ENCODE data around the gene ATP11A.

The ATP11A gene

GRCh38 chr13:112671359-112671758 lies 18.5 kb upstream of the ATP11A start:
- H2AK5ac ChIP-seq (ENCODE audit: low read length) = no peak overlapping the region
- no peak for DNase-seq
- no peak overlapping the region for H2BK5ac ChIP-seq (ENCODE audit: low read depth, low read length, poor library complexity)
- no peaks in the 10 kb centered on the region for H3K36me3 ChIP-seq (ENCODE audit: control insufficient read depth in 1 of 2, insufficient read depth in 2 of 2, low read length in 2 of 2)
- H3K4me2 ChIP-seq (ENCODE audit: low read length) = no peak overlapping the region
- no peak overlapping the region for H3K27ac ChIP-seq (ENCODE audit: low read depth, low read length)
- no peaks in the 10 kb centered on the region for H3K4me1 ChIP-seq (ENCODE audit: control insufficient read depth in 1 of 2, insufficient read depth in 2 of 2, low read length in 2 of 2)
- H3K18ac ChIP-seq (ENCODE audit: low read length) = no peak overlapping the region
- H3K4ac ChIP-seq (ENCODE audit: low read depth, low read length) = no peak overlapping the region
- H3K9ac ChIP-seq (ENCODE audit: low read length) = no peak overlapping the region
- H2BK12ac ChIP-seq (ENCODE audit: low read length) = no peak overlapping the region
- no peak overlapping the region for H2AFZ ChIP-seq (ENCODE audit: insufficient read depth, low read length, poor library complexity)
- H3K23ac ChIP-seq (ENCODE audit: low read length) = no peak overlapping the region
- H3K14ac ChIP-seq (ENCODE audit: low read length) = no peak overlapping the region
- no peak overlapping the region for H4K8ac ChIP-seq (ENCODE audit: low read depth, low read length)
- no peaks in the 10 kb centered on the region for H3K27me3 ChIP-seq (ENCODE audit: insufficient read depth, low read length)
- no CpG with 5 or more reads among the region's 10 CpGs for WGBS (ENCODE audit: extremely low coverage, insufficient coverage, insufficient read length)
- no peak overlapping the region for H2BK120ac ChIP-seq (ENCODE audit: insufficient read depth, low read length, poor library complexity)
- no peak overlapping the region for H3K4me3 ChIP-seq (ENCODE audit: low read depth, low read length)
- no peak overlapping the region for H4K12ac ChIP-seq (ENCODE audit: low read depth, low read length)
- H3K79me2 ChIP-seq (ENCODE audit: control insufficient read depth, insufficient read depth, low read length, poor library complexity) = no peaks in the 10 kb centered on the region
- H4K91ac ChIP-seq (ENCODE audit: low read depth, low read length) = no peak overlapping the region
- peaks cover 3% of the 10 kb centered on the region for H3K9me3 ChIP-seq (ENCODE audit: insufficient read depth, low read depth, low read length)
- no peaks in the 10 kb centered on the region for H3K79me1 ChIP-seq (ENCODE audit: low read length)

GRCh38 chr13:112672651-112673284 lies 17.1 kb upstream of the ATP11A start:
- H3K4ac ChIP-seq (ENCODE audit: low read depth, low read length) = no peak overlapping the region
- H2BK5ac ChIP-seq (ENCODE audit: low read depth, low read length, poor library complexity) = no peak overlapping the region
- H3K79me1 ChIP-seq (ENCODE audit: low read length) = no peaks in the 10 kb centered on the region
- H3K36me3 ChIP-seq (ENCODE audit: control insufficient read depth in 1 of 2, insufficient read depth in 2 of 2, low read length in 2 of 2) = no peaks in the 10 kb centered on the region
- H4K8ac ChIP-seq (ENCODE audit: low read depth, low read length) = no peak overlapping the region
- no peaks in the 10 kb centered on the region for H3K27me3 ChIP-seq (ENCODE audit: insufficient read depth, low read length)
- no peak overlapping the region for H3K27ac ChIP-seq (ENCODE audit: low read depth, low read length)
- H3K4me3 ChIP-seq (ENCODE audit: low read depth, low read length) = no peak overlapping the region
- H2AFZ ChIP-seq (ENCODE audit: insufficient read depth, low read length, poor library complexity) = no peak overlapping the region
- no peak overlapping the region for H2BK12ac ChIP-seq (ENCODE audit: low read length)
- no peak overlapping the region for H3K9ac ChIP-seq (ENCODE audit: low read length)
- H3K18ac ChIP-seq (ENCODE audit: low read length) = no peak overlapping the region
- H3K79me2 ChIP-seq (ENCODE audit: control insufficient read depth, insufficient read depth, low read length, poor library complexity) = no peaks in the 10 kb centered on the region
- H3K23ac ChIP-seq (ENCODE audit: low read length) = no peak overlapping the region
- WGBS (ENCODE audit: extremely low coverage, insufficient coverage, insufficient read length) = no CpG with 5 or more reads among the region's 8 CpGs
- H2AK5ac ChIP-seq (ENCODE audit: low read length) = no peak overlapping the region
- no peak for DNase-seq
- H3K4me2 ChIP-seq (ENCODE audit: low read length) = no peak overlapping the region
- H4K91ac ChIP-seq (ENCODE audit: low read depth, low read length) = no peak overlapping the region
- no peak overlapping the region for H4K12ac ChIP-seq (ENCODE audit: low read depth, low read length)
- no peaks in the 10 kb centered on the region for H3K4me1 ChIP-seq (ENCODE audit: control insufficient read depth in 1 of 2, insufficient read depth in 2 of 2, low read length in 2 of 2)
- no peaks in the 10 kb centered on the region for H3K9me3 ChIP-seq (ENCODE audit: insufficient read depth, low read depth, low read length)
- no peak overlapping the region for H2BK120ac ChIP-seq (ENCODE audit: insufficient read depth, low read length, poor library complexity)
- no peak overlapping the region for H3K14ac ChIP-seq (ENCODE audit: low read length)

- no peak overlapping the region for H3K9ac ChIP-seq (ENCODE audit: low read length)
- H4K91ac ChIP-seq (ENCODE audit: low read depth, low read length) = no peak overlapping the region
- H3K79me1 ChIP-seq (ENCODE audit: low read length) = no peaks in the 10 kb centered on the region
- H3K27ac ChIP-seq (ENCODE audit: low read depth, low read length) = no peak overlapping the region
- H3K27me3 ChIP-seq (ENCODE audit: insufficient read depth, low read length) = no peaks in the 10 kb centered on the region
- no CpG with 5 or more reads among the region's 15 CpGs for WGBS (ENCODE audit: extremely low coverage, insufficient coverage, insufficient read length)
- no peak for DNase-seq
- no peak overlapping the region for H3K4me2 ChIP-seq (ENCODE audit: low read length)
- no peak overlapping the region for H3K18ac ChIP-seq (ENCODE audit: low read length)
- H3K36me3 ChIP-seq (ENCODE audit: control insufficient read depth in 1 of 2, insufficient read depth in 2 of 2, low read length in 2 of 2) = no peaks in the 10 kb centered on the region
- no peak overlapping the region for H2BK12ac ChIP-seq (ENCODE audit: low read length)
- no peaks in the 10 kb centered on the region for H3K4me1 ChIP-seq (ENCODE audit: control insufficient read depth in 1 of 2, insufficient read depth in 2 of 2, low read length in 2 of 2)
- no peak overlapping the region for H2AFZ ChIP-seq (ENCODE audit: insufficient read depth, low read length, poor library complexity)
- H2BK120ac ChIP-seq (ENCODE audit: insufficient read depth, low read length, poor library complexity) = no peak overlapping the region
- no peaks in the 10 kb centered on the region for H3K9me3 ChIP-seq (ENCODE audit: insufficient read depth, low read depth, low read length)
- H2BK5ac ChIP-seq (ENCODE audit: low read depth, low read length, poor library complexity) = no peak overlapping the region
- no peaks in the 10 kb centered on the region for H3K79me2 ChIP-seq (ENCODE audit: control insufficient read depth, insufficient read depth, low read length, poor library complexity)
- H4K8ac ChIP-seq (ENCODE audit: low read depth, low read length) = no peak overlapping the region
- H3K14ac ChIP-seq (ENCODE audit: low read length) = no peak overlapping the region
- no peak overlapping the region for H3K4ac ChIP-seq (ENCODE audit: low read depth, low read length)
- H3K4me3 ChIP-seq (ENCODE audit: low read depth, low read length) = no peak overlapping the region
- no peak overlapping the region for H3K23ac ChIP-seq (ENCODE audit: low read length)
- no peak overlapping the region for H2AK5ac ChIP-seq (ENCODE audit: low read length)
- H4K12ac ChIP-seq (ENCODE audit: low read depth, low read length) = no peak overlapping the region
Observed at GRCh38 chr13:112674412-112675365, 15.1 kb upstream of the ATP11A start.

GRCh38 chr13:112675366-112675756 lies 14.5 kb upstream of the ATP11A start:
- H4K8ac ChIP-seq (ENCODE audit: low read depth, low read length) = no peak overlapping the region
- H3K9me3 ChIP-seq (ENCODE audit: insufficient read depth, low read depth, low read length) = peaks cover 2% of the 10 kb centered on the region
- H2BK5ac ChIP-seq (ENCODE audit: low read depth, low read length, poor library complexity) = no peak overlapping the region
- no peak overlapping the region for H3K4ac ChIP-seq (ENCODE audit: low read depth, low read length)
- H3K9ac ChIP-seq (ENCODE audit: low read length) = no peak overlapping the region
- no CpG with 5 or more reads among the region's 7 CpGs for WGBS (ENCODE audit: extremely low coverage, insufficient coverage, insufficient read length)
- no peaks in the 10 kb centered on the region for H3K79me1 ChIP-seq (ENCODE audit: low read length)
- H3K4me1 ChIP-seq (ENCODE audit: control insufficient read depth in 1 of 2, insufficient read depth in 2 of 2, low read length in 2 of 2) = no peaks in the 10 kb centered on the region
- H3K27me3 ChIP-seq (ENCODE audit: insufficient read depth, low read length) = no peaks in the 10 kb centered on the region
- H3K18ac ChIP-seq (ENCODE audit: low read length) = no peak overlapping the region
- DNase-seq = no peak
- no peak overlapping the region for H3K4me2 ChIP-seq (ENCODE audit: low read length)
- H2BK12ac ChIP-seq (ENCODE audit: low read length) = no peak overlapping the region
- H3K14ac ChIP-seq (ENCODE audit: low read length) = no peak overlapping the region
- H2BK120ac ChIP-seq (ENCODE audit: insufficient read depth, low read length, poor library complexity) = no peak overlapping the region
- H4K91ac ChIP-seq (ENCODE audit: low read depth, low read length) = no peak overlapping the region
- no peak overlapping the region for H4K12ac ChIP-seq (ENCODE audit: low read depth, low read length)
- H3K79me2 ChIP-seq (ENCODE audit: control insufficient read depth, insufficient read depth, low read length, poor library complexity) = no peaks in the 10 kb centered on the region
- no peak overlapping the region for H3K27ac ChIP-seq (ENCODE audit: low read depth, low read length)
- no peak overlapping the region for H3K4me3 ChIP-seq (ENCODE audit: low read depth, low read length)
- H3K23ac ChIP-seq (ENCODE audit: low read length) = no peak overlapping the region
- no peaks in the 10 kb centered on the region for H3K36me3 ChIP-seq (ENCODE audit: control insufficient read depth in 1 of 2, insufficient read depth in 2 of 2, low read length in 2 of 2)
- H2AFZ ChIP-seq (ENCODE audit: insufficient read depth, low read length, poor library complexity) = no peak overlapping the region
- no peak overlapping the region for H2AK5ac ChIP-seq (ENCODE audit: low read length)
